SW 1271 (cell line): ENCODE measurements around the gene ACAA2.

Source experiments
- DNase-seq, 2 experiments: peaks; one replicate each; lab custom pipeline; 2025; lab: John Stamatoyannopoulos, UW

ACAA2 gene

GRCh38 chr18:49767111-49768050 is 46.0 kb downstream of the ACAA2 start:
- no peak for DNase-seq

- no peak for DNase-seq
These were observed 46.7 kb downstream of the ACAA2 start for GRCh38 chr18:49766646-49767045.

GRCh38 chr18:49764032-49764431 is 49.3 kb downstream of the ACAA2 start:
- DNase-seq: no peak

GRCh38 chr18:49763590-49763989 is 49.7 kb downstream of the ACAA2 start:
- no peak for DNase-seq

GRCh38 chr18:49762191-49763077 is 50.9 kb downstream of the ACAA2 start:
- no peak for DNase-seq

GRCh38 chr18:49761771-49762170 is 51.6 kb downstream of the ACAA2 start:
- DNase-seq: no peak

GRCh38 chr18:49758263-49758610 is 55.1 kb downstream of the ACAA2 start:
- no peak for DNase-seq

- DNase-seq: no peak
These were observed 55.6 kb downstream of the ACAA2 start for GRCh38 chr18:49757513-49758262.

- DNase-seq: no peak
These were observed 56.5 kb downstream of the ACAA2 start for GRCh38 chr18:49756671-49757362.

- DNase-seq: no peak
These were observed 57.2 kb downstream of the ACAA2 start for GRCh38 chr18:49756135-49756534.

- no peak for DNase-seq
These were observed 57.8 kb downstream of the ACAA2 start for GRCh38 chr18:49755489-49755888.

GRCh38 chr18:49754866-49755265 is 58.5 kb downstream of the ACAA2 start:
- DNase-seq: no peak

- DNase-seq: no peak
These were observed 59.7 kb downstream of the ACAA2 start for GRCh38 chr18:49753643-49754042.

- DNase-seq: no peak
These were observed 61.3 kb downstream of the ACAA2 start for GRCh38 chr18:49752095-49752457.

GRCh38 chr18:49751427-49752094 is 61.8 kb downstream of the ACAA2 start:
- DNase-seq: no peak

- DNase-seq: no peak
These were observed 63.8 kb downstream of the ACAA2 start for GRCh38 chr18:49749563-49749962.

GRCh38 chr18:49747876-49748275 is 65.5 kb downstream of the ACAA2 start:
- DNase-seq: no peak

GRCh38 chr18:49745045-49746014 is 68.0 kb downstream of the ACAA2 start:
- DNase-seq: no peak

GRCh38 chr18:49744376-49745008 is 68.8 kb downstream of the ACAA2 start:
- no peak for DNase-seq
